Measurements from ENCODE around the gene REEP6.

GRCh38 chr19:1469255-1470054, 21.5 kb upstream of the REEP6 start:
- no peak for TF ChIP-seq CTCF (IDR thresholded peaks at IDR 0.05)
- no peak for TF ChIP-seq POLR2A (IDR thresholded peaks at IDR 0.05)

Measured in testis (tissue), 2 donors.